ENCODE results near the gene THUMPD1.

- TF ChIP-seq CTCF (IDR thresholded peaks at IDR 0.05) (no peak), POLR2A (IDR thresholded peaks at IDR 0.05) (no peak)
These were observed 15.0 kb downstream of the THUMPD1 start for GRCh38 chr16:20726661-20727060.
